Endothelial cell of umbilical vein (primary cell): ENCODE results near the gene TET2.

Experiments used
- CTCF ChIP-seq, 2 donors: IDR thresholded peaks; 1 replicate in 1 of 2; 2 replicates in 1 of 2; pipeline ENCODE4 v1.5.1; 2011; ENCODE audit warnings: low read length in 2 of 2, mild to moderate bottlenecking in 2 of 2, moderate library complexity in 2 of 2, control low read depth in 1 of 2, inconsistent platforms in 1 of 2, low read depth in 1 of 2; ENCODE audit not compliant: insufficient read depth in 1 of 2; ENCODE audit errors: extremely low read depth in 1 of 2
- FOS ChIP-seq: IDR thresholded peaks from 2 replicates; pipeline ENCODE4 v1.6.1; 2011; ENCODE audit warnings: mild to moderate bottlenecking, low read length, moderate library complexity, borderline replicate concordance; ENCODE audit not compliant: insufficient read depth
- MAX ChIP-seq: IDR thresholded peaks from 2 replicates; pipeline ENCODE4 v1.6.1; 2011; ENCODE audit not compliant: insufficient read depth, insufficient read length
- POLR2A ChIP-seq: IDR thresholded peaks from 2 replicates; pipeline ENCODE4 v1.6.1; 2012; ENCODE audit warnings: low read depth, mild to moderate bottlenecking, control low read depth, low read length
- POLR2AphosphoS5 ChIP-seq: IDR thresholded peaks from 2 replicates; pipeline ENCODE4 v1.6.1; 2012; ENCODE audit warnings: low read depth, mild to moderate bottlenecking, control low read depth, low read length, moderate library complexity; ENCODE audit not compliant: insufficient read depth

- no peak for TF ChIP-seq CTCF (IDR thresholded peaks at IDR 0.05; ENCODE audit: extremely low read depth in 1 of 2, insufficient read depth in 1 of 2, low read depth in 1 of 2, low read length in 2 of 2)
- no peak for TF ChIP-seq FOS
- TF ChIP-seq POLR2A = no peak
- TF ChIP-seq MAX = no peak
- TF ChIP-seq POLR2AphosphoS5 = no peak
Observed at GRCh38 chr4:105147553-105148161, 981 bp downstream of the TET2 start.
